Measurements from ENCODE around the gene GPC5. TPM values are rescaled to one million over a fixed set of nuclear protein-coding genes. Genes with fewer than 3 reads are reported as not detected.

Gene GPC5
- total RNA-seq, 3 donors from 2014 or later = 0.51 to 1.2 TPM; not detected in 1

- no peak for DNase-seq
- Histone ChIP-seq H3K4me1 (ENCODE audit: low read depth) (no peaks in the 10 kb centered on the region), H3K4me3 (no peak overlapping the region), H3K9me3 (no peaks in the 10 kb centered on the region), H3K36me3 (ENCODE audit: low read depth) (no peaks in the 10 kb centered on the region)
- TF ChIP-seq CTCF (IDR thresholded peaks at IDR 0.05) = no peak
- no peak for ATAC-seq
- intact Hi-C loops (cut with DNase I, micrococcal nuclease) = no loop called here
These were observed 182.3 kb downstream of the GPC5 start for GRCh38 chr13:91580749-91581148.

- ATAC-seq = no peak
- intact Hi-C loops (cut with DNase I, micrococcal nuclease) = no loop called here
- H3K36me3 ChIP-seq (ENCODE audit: low read depth) = no peaks in the 10 kb centered on the region
These were observed 188.2 kb downstream of the GPC5 start for GRCh38 chr13:91586609-91587008.

GRCh38 chr13:91588541-91588940 is 190.1 kb downstream of the GPC5 start:
- Histone ChIP-seq H3K4me3 (no peak overlapping the region), H3K4me1 (ENCODE audit: low read depth) (no peaks in the 10 kb centered on the region), H3K9me3 (no peaks in the 10 kb centered on the region), H3K36me3 (ENCODE audit: low read depth) (no peaks in the 10 kb centered on the region)
- DNase-seq (no peak), ATAC-seq (no peak)
- no peak for TF ChIP-seq CTCF (IDR thresholded peaks at IDR 0.05)
- intact Hi-C loops (cut with DNase I, micrococcal nuclease) = no loop called here

More at GRCh38 chr13:91586609-91587008, 188.2 kb downstream of the GPC5 start:
- no peak for DNase-seq
- no peaks in the 10 kb centered on the region for H3K4me1 ChIP-seq (ENCODE audit: low read depth)
- no peak overlapping the region for H3K4me3 ChIP-seq
- TF ChIP-seq CTCF (IDR thresholded peaks at IDR 0.05) = no peak
- no peaks in the 10 kb centered on the region for H3K9me3 ChIP-seq

GRCh38 chr13:91592056-91593014 is 193.9 kb downstream of the GPC5 start:
- Histone ChIP-seq H3K4me3 (no peak overlapping the region), H3K9me3 (no peaks in the 10 kb centered on the region), H3K36me3 (ENCODE audit: low read depth) (no peaks in the 10 kb centered on the region), H3K4me1 (ENCODE audit: low read depth) (no peaks in the 10 kb centered on the region)
- intact Hi-C loops (cut with DNase I, micrococcal nuclease) = no loop called here
- DNase-seq (no peak), ATAC-seq (no peak)
- no peak for TF ChIP-seq CTCF (IDR thresholded peaks at IDR 0.05)

GRCh38 chr13:91593456-91593855 is 195.0 kb downstream of the GPC5 start:
- H3K9me3 ChIP-seq = no peaks in the 10 kb centered on the region
- DNase-seq (no peak), ATAC-seq (no peak)
- no peaks in the 10 kb centered on the region for H3K4me1 ChIP-seq (ENCODE audit: low read depth)
- H3K4me3 ChIP-seq = no peak overlapping the region
- intact Hi-C loops (cut with DNase I, micrococcal nuclease) = no loop called here
- no peaks in the 10 kb centered on the region for H3K36me3 ChIP-seq (ENCODE audit: low read depth)
- TF ChIP-seq CTCF (IDR thresholded peaks at IDR 0.05) = no peak

Measured in mucosa of descending colon (tissue), 3 donors.